ES-I3 (cell line): ENCODE data around the gene SERINC5.

Experiments
- H3K36me3 ChIP-seq: 2 replicates; pipeline ENCODE4 v1.6.1; 2013; ENCODE audit warnings: mild to moderate bottlenecking, low read length, control low read depth, moderate library complexity; ENCODE audit not compliant: insufficient read depth
- H3K4me1 ChIP-seq: 2 replicates; pipeline ENCODE4 v1.6.1; 2013; ENCODE audit warnings: mild to moderate bottlenecking, control low read depth, low read length; ENCODE audit not compliant: insufficient read depth
- H3K9ac ChIP-seq: 2 replicates; pipeline ENCODE4 v1.6.1; 2013; ENCODE audit warnings: low read depth, mild to moderate bottlenecking, low read length, moderate library complexity
- H3K9me3 ChIP-seq: 2 replicates; pipeline ENCODE4 v1.6.1; 2013; ENCODE audit warnings: mild to moderate bottlenecking, low read length, moderate library complexity; ENCODE audit not compliant: control insufficient read depth, insufficient read depth

SERINC5 gene

DNA sequence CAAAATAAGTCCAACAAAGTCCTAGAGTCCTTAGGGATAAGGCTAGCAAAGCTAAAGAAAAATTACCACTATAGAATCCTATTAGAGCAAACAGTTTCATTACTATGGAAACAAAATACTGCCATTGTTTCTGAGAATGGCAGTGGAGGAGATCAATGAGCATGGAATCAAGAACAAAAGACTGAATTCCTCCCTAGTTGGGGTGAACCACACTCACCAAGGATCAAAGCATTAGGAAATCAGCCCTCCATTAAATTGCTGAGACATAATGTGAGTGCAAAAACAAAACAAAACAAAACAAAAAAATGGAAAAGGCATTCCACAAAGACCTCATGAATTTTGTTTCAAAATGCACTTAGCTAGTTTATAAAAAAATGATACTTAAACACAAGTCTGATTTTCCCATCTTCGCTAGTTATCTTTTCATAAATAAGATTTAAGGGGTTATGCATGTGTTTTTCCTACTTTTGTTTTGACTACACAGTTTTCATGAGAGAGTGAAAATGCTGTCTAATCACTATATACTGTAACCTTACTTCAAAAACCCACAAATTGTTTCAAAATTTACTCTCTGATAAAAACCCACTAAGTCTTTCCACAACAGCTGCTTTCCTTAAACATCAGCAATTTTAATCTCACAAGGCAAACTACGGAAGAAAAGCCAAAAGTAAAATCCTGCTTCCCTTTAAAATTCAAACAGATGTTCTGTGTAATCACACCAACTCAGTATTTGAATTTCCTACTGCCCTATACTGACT lies 9.7 kb downstream of the SERINC5 start:
- Histone ChIP-seq H3K9ac (no peak overlapping the region), H3K36me3 (peaks cover 7% of the 10 kb centered on the region), H3K4me1 (peaks cover 45% of the 10 kb centered on the region), H3K9me3 (peaks cover 13% of the 10 kb centered on the region)

GRCh38 chr5:80243567-80243966 lies 12.3 kb downstream of the SERINC5 start:
- Histone ChIP-seq H3K36me3 (peaks cover 7% of the 10 kb centered on the region), H3K9ac (no peak overlapping the region), H3K9me3 (peaks cover 13% of the 10 kb centered on the region), H3K4me1 (peaks cover 51% of the 10 kb centered on the region)

DNA sequence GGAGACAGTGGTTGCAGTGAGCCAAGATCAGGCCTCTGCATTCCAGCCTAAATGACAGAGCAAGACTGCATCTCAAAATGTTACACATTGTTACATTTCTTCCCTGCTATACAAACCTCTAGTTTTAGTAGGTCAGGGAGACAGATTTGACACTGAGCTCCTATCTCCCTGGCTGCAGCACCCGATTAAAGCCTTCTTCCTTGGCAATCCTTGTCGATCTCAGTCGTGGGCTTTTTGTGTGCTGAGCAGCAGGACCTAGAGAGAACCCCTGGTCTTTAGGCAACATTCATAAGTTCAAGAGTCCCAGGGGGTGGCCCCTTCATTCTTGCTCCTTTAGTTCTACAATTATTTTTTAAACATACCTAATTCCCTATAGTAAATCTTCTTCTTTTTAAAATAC lies 13.0 kb downstream of the SERINC5 start:
- peaks cover 50% of the 10 kb centered on the region for H3K4me1 ChIP-seq
- H3K36me3 ChIP-seq, result peaks cover 7% of the 10 kb centered on the region

GRCh38 chr5:80240368-80240986 lies 15.4 kb downstream of the SERINC5 start:
- Histone ChIP-seq H3K36me3 (peaks cover 7% of the 10 kb centered on the region), H3K4me1 (peaks cover 32% of the 10 kb centered on the region), H3K9ac (no peak overlapping the region), H3K9me3 (peaks cover 13% of the 10 kb centered on the region)

More for the DNA sequence above, 13.0 kb downstream of the SERINC5 start:
- peaks cover 13% of the 10 kb centered on the region for H3K9me3 ChIP-seq
- H3K9ac ChIP-seq, result no peak overlapping the region

- Histone ChIP-seq H3K9ac (no peak overlapping the region), H3K36me3 (peaks cover 7% of the 10 kb centered on the region), H3K4me1 (peaks cover 26% of the 10 kb centered on the region), H3K9me3 (peaks cover 13% of the 10 kb centered on the region)
Measured at GRCh38 chr5:80239680-80240367, 16.0 kb downstream of the SERINC5 start.

DNA sequence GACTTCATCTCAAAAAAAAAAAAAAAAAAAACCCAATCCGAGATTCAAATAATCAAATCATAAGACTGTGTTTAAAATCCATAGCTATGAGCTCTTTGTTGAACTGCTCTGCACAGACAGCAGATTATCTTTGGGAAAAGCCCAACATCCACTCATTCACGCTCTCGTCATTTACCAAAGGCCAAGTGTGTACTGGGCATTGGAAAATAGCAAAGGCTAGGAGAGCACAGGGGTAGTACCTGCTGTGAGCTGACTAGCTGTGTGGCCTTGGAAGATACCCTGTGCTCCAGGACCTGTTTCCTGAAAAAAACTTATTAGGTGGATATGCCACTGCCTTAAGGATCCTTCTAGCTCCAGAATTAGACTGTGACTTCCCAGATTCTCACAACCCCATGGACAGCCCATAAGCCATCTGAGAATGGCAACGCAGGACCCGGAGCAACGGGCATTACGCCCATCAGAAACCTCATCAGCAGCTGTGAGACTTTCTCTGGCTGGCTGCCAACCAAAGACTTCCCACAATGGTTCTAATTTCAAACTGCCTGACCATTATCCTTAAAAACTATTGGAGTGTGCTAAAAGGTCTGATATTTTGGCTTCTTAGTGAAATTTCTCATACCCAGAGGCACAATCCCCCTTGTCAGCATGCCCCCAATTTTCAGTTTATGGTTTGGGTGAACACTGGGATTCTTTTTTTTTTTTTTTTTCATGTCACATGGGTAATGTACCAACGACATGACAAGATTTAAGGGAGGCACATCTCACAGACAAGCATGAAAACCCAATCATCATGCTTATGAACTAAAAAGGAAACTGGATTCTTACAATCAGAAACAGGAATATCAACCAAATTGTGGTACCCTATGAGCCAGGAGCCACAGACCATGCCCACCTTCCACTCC lies 16.8 kb downstream of the SERINC5 start:
- Histone ChIP-seq H3K9me3 (peaks cover 13% of the 10 kb centered on the region), H3K4me1 (peaks cover 24% of the 10 kb centered on the region), H3K9ac (no peak overlapping the region), H3K36me3 (peaks cover 7% of the 10 kb centered on the region)

GRCh38 chr5:80238097-80238496 lies 17.8 kb downstream of the SERINC5 start:
- Histone ChIP-seq H3K4me1 (peaks cover 24% of the 10 kb centered on the region), H3K36me3 (peaks cover 7% of the 10 kb centered on the region), H3K9ac (no peak overlapping the region), H3K9me3 (peaks cover 10% of the 10 kb centered on the region)

GRCh38 chr5:80237243-80237642 lies 18.6 kb downstream of the SERINC5 start:
- no peak overlapping the region for H3K9ac ChIP-seq
- H3K36me3 ChIP-seq, result peaks cover 7% of the 10 kb centered on the region
- H3K4me1 ChIP-seq, result peaks cover 24% of the 10 kb centered on the region
- H3K9me3 ChIP-seq, result peaks cover 5% of the 10 kb centered on the region; the same call in 1 of the 2 replicates

- H3K36me3 ChIP-seq, result no peaks in the 10 kb centered on the region
- no peak overlapping the region for H3K9ac ChIP-seq
- peaks cover 15% of the 10 kb centered on the region for H3K4me1 ChIP-seq
- no peaks in the 10 kb centered on the region for H3K9me3 ChIP-seq
Measured at GRCh38 chr5:80234116-80234948, 21.5 kb downstream of the SERINC5 start.

DNA sequence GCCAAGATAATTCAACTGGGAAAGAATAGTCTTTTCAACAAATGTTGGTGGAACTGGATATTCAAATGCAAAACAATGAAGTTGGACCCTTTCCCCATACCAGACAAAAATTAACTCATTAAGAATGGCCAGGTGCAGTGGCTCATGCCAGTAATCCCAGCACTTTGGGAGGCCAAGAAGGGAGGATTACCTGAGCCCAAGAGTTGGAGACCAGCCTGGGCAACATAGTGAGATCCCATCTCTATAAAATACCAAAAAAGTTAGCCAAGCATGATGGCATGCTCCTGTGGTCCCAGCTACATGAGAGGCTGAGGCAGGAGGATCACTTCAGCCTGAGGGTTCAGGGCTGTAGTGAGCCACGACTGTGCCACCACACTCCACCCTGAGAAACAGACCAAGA lies 24.2 kb downstream of the SERINC5 start:
- Histone ChIP-seq H3K9me3 (no peaks in the 10 kb centered on the region), H3K4me1 (peaks cover 7% of the 10 kb centered on the region), H3K9ac (no peak overlapping the region), H3K36me3 (no peaks in the 10 kb centered on the region)

- Histone ChIP-seq H3K36me3 (no peaks in the 10 kb centered on the region), H3K9me3 (no peaks in the 10 kb centered on the region), H3K9ac (no peak overlapping the region), H3K4me1 (peaks cover 7% of the 10 kb centered on the region)
Measured at GRCh38 chr5:80231243-80231642, 24.6 kb downstream of the SERINC5 start.

DNA sequence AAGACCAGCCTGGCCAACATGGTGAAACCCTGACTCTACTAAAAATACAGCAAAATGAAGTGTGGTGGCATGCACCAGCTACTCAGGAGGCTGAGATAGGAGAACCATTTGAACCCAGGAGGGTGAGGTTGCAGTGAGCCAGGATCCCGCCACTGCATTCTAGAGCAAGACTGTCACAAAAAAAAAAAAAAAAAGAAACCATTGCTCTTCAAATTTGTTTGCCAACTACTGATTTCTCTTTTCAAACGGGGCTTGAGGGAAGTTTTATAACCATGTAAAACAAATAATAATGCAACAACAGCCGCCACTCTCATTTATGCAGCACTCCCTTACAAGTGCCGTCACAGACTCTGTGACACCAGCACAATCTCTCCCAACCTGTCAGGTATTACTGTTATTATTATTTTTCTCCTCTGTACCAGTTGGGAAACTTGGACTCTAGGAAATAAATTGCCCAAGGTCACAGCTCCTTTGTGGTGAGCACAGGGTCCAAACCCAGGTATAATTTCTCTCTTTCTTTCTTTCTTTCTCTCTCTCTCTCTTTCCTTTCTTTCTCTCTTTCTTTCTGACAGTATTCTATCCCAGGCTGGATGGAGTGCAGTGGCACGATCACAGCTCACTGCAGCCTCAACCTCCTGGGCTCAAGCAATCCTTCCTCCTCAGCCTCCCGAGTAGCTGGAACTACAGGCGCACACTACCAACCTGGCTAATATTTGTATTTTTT lies 25.4 kb downstream of the SERINC5 start:
- H3K36me3 ChIP-seq, result no peaks in the 10 kb centered on the region
- no peak overlapping the region for H3K9ac ChIP-seq
- no peaks in the 10 kb centered on the region for H3K9me3 ChIP-seq
- peaks cover 7% of the 10 kb centered on the region for H3K4me1 ChIP-seq

- Histone ChIP-seq H3K9me3 (no peaks in the 10 kb centered on the region), H3K4me1 (peaks cover 7% of the 10 kb centered on the region), H3K9ac (no peak overlapping the region), H3K36me3 (no peaks in the 10 kb centered on the region)
Measured at GRCh38 chr5:80229902-80230255, 26.0 kb downstream of the SERINC5 start.
